Hepatocyte (in vitro differentiated cells): ENCODE results near the gene MAFB. TPM values are rescaled to one million over a fixed set of nuclear protein-coding genes. Genes with fewer than 3 reads are reported as not detected.
A peak's percentile ranks its signal among the peaks of the same experiment; 100 is the strongest.

Source experiments
- DNase-seq: peaks from one replicate; pipeline ENCODE4 v3.0.0-alpha.2; 2016; ENCODE audit warnings: low spot score
- H2AFZ ChIP-seq: fragments of 200-600 bp; sonication (generic); 2 replicates; pipeline ENCODE4 v1.6.0; 2016; ENCODE audit warnings: antibody characterized with exemption, mild to moderate bottlenecking
- H3K27ac ChIP-seq: fragments of 200-600 bp; sonication (generic); 2 replicates; pipeline ENCODE4 v1.5.1; 2016; ENCODE audit warnings: mild to moderate bottlenecking
- H3K27me3 ChIP-seq: fragments of 200-600 bp; sonication (generic); 2 replicates; pipeline ENCODE4 v1.6.1; 2016
- H3K36me3 ChIP-seq: fragments of 200-600 bp; sonication (generic); replicated peaks from 2 replicates; pipeline ENCODE4 v1.5.1; 2016; ENCODE audit warnings: low read depth; ENCODE audit not compliant: insufficient read depth
- H3K4me1 ChIP-seq: fragments of 200-600 bp; sonication (generic); 2 replicates; pipeline ENCODE4 v1.5.1; 2016; ENCODE audit warnings: mild to moderate bottlenecking, moderate library complexity; ENCODE audit not compliant: insufficient read depth
- H3K4me2 ChIP-seq: fragments of 200-600 bp; sonication (generic); 2 replicates; pipeline ENCODE4 v1.6.0; 2016
- H3K4me3 ChIP-seq: fragments of 200-600 bp; sonication (generic); 2 replicates; pipeline ENCODE4 v1.5.1; 2016; ENCODE audit warnings: mild to moderate bottlenecking
- H3K79me2 ChIP-seq: fragments of 200-600 bp; sonication (generic); 2 replicates; pipeline ENCODE4 v1.6.0; 2017; ENCODE audit warnings: mild to moderate bottlenecking
- H3K9me2 ChIP-seq: fragments of 200-600 bp; sonication (generic); replicated peaks from 2 replicates; pipeline ENCODE4 v1.6.0; 2017; ENCODE audit warnings: mild to moderate bottlenecking; ENCODE audit not compliant: insufficient read depth
- H3K9me3 ChIP-seq: fragments of 200-600 bp; sonication (generic); 2 replicates; pipeline ENCODE4 v1.5.1; 2016; ENCODE audit warnings: low read depth, mild to moderate bottlenecking
- H4K20me1 ChIP-seq: fragments of 200-600 bp; sonication (generic); 2 replicates; pipeline ENCODE4 v1.6.0; 2016; ENCODE audit warnings: mild to moderate bottlenecking; ENCODE audit not compliant: insufficient read depth, poor library complexity, severe bottlenecking
- EZH2 ChIP-seq: fragments of 200-600 bp; sonication (generic); IDR thresholded peaks from 2 replicates; pipeline ENCODE4 v1.6.1; 2016; ENCODE audit warnings: antibody characterized with exemption, mild to moderate bottlenecking, borderline replicate concordance
- EZH2phosphoT487 ChIP-seq: fragments of 200-600 bp; sonication (generic); IDR thresholded peaks from one replicate; pipeline ENCODE4 v1.6.1; 2018; ENCODE audit warnings: antibody characterized with exemption, mild to moderate bottlenecking, low read depth, moderate library complexity; ENCODE audit not compliant: unreplicated experiment, severe bottlenecking
- WGBS: methylation state at CpG from one replicate; pipeline ENCODE4 v1.1.6; 2016; ENCODE audit warnings: low lambda C conversion rate; ENCODE audit errors: missing lambda C conversion rate; 5-methylcytosine and 5-hydroxymethylcytosine counted together
- polyA plus RNA-seq: library from polyadenylated mRNA; unstranded; fragments of >200 nt; fragmentation: Nextera tagmentation; extraction: Ambion mirVana; gene quantifications from 2 replicates; pipeline ENCODE4 v1.2.1, GENCODE V29; 2016
- total RNA-seq: library from RNA; depleted of rRNA; stranded (reverse); fragments of >200 nt; gene quantifications from 2 replicates; pipeline ENCODE4 v1.2.3, GENCODE V29; 2014
- TF ChIP-seq, protein P1 (sequence below): fragments of 200-600 bp; sonication (generic); IDR thresholded peaks from 2 replicates; pipeline ENCODE4 v1.5.1; 2016; ENCODE audit warnings: antibody characterized with exemption, mild to moderate bottlenecking; ENCODE audit not compliant: poor library complexity

MAFB gene
- total and polyA plus RNA-seq, 2 experiments from 2014 or later, result 3.4 to 4.1 TPM

DNA sequence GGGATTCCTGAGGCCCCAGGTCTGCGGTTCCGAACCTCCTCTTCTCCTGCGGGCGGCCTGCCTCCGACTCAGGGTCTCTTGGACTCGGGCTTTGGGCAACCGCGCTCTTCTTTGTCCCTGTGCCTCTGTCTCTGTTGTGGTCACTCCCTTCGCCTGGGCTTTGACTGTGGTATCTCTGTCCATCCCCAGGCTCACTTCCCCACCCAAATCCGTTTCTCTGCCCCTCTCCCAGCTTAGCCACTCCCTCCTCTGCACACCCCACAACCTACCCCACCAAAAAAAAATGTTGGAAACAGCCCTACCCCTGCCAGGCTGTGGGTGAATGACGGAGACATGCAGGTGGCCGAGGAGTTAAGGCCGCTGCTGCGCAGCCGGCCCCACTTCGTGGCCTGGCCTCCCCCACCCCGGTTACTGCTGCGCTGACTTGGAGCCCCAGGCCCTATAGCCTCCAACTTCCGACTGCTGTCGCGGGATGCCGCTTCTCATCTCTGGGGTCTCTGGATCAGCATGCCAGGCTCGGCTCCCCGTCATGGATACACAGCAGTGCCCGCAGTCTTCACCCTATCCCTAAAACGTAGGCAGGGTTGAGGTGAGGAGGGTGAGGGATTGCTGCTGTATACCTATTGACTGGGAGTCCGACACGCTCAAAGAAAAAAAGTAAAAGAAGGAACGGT, 2.7 kb upstream of the MAFB start:
- TF ChIP-seq EZH2phosphoT487, result peak; percentile 14
- TF ChIP-seq, protein P1, sequence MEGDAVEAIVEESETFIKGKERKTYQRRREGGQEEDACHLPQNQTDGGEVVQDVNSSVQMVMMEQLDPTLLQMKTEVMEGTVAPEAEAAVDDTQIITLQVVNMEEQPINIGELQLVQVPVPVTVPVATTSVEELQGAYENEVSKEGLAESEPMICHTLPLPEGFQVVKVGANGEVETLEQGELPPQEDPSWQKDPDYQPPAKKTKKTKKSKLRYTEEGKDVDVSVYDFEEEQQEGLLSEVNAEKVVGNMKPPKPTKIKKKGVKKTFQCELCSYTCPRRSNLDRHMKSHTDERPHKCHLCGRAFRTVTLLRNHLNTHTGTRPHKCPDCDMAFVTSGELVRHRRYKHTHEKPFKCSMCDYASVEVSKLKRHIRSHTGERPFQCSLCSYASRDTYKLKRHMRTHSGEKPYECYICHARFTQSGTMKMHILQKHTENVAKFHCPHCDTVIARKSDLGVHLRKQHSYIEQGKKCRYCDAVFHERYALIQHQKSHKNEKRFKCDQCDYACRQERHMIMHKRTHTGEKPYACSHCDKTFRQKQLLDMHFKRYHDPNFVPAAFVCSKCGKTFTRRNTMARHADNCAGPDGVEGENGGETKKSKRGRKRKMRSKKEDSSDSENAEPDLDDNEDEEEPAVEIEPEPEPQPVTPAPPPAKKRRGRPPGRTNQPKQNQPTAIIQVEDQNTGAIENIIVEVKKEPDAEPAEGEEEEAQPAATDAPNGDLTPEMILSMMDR, result no peak
- TF ChIP-seq EZH2, result no peak
- DNase-seq, result no peak
- Histone ChIP-seq H3K79me2 (no peaks in the 10 kb centered on the region), H3K27me3 (peaks cover 71% of the 10 kb centered on the region), H3K27ac (no peak overlapping the region), H3K4me2 (no peak overlapping the region), H3K4me1 (peaks cover 16% of the 10 kb centered on the region), H4K20me1 (no peaks in the 10 kb centered on the region), H3K9me2 (no peaks in the 10 kb centered on the region), H3K4me3 (no peak overlapping the region), H3K9me3 (no peaks in the 10 kb centered on the region), H2AFZ (no peak overlapping the region), H3K36me3 (no peaks in the 10 kb centered on the region)
- 12% methylated on average over 28 of the region's 29 CpGs for WGBS

DNA sequence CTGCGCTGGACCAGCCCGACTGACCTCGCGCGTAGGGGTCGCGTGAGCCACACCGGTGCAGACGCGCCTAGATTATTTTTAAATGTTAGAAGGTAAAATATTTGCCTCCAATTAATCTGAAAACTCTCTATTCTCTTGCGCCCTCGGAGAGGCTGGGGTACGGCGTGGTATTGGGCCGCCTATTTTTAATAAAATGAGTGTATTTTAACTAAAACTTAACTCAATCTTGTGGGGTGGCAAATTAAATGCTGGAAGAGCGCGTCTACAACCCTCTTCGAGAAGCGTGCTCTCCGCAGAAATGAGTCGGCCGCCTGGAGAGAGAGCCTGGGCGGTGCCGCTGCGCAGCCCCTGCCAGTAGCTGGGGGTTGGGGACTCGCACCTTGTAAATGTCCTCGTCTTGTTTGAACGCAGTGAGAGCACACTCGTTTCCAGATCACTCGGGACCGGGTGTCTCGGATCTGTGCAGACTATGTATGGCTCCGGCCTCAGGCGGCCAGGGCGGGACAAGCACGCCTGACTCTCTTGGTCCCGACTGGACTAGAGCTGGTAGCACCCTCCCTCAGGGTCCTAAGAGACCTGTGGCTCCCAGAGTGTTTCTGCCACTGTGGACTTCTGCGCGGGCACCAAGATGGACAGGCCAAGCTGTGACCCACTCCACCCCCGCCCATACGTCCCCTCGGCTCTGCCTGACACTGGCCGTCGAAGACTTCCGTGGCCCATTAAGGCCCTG, 2.0 kb upstream of the MAFB start:
- Histone ChIP-seq H3K9me2 (no peaks in the 10 kb centered on the region), H3K4me1 (peaks cover 19% of the 10 kb centered on the region), H4K20me1 (peaks cover 3% of the 10 kb centered on the region), H3K27ac (no peak overlapping the region), H2AFZ (no peak overlapping the region), H3K79me2 (no peaks in the 10 kb centered on the region), H3K4me2 (peak overlapping the region; percentile 98), H3K4me3 (no peak overlapping the region), H3K27me3 (peaks cover 72% of the 10 kb centered on the region), H3K9me3 (no peaks in the 10 kb centered on the region), H3K36me3 (no peaks in the 10 kb centered on the region)
- no peak for DNase-seq
- TF ChIP-seq EZH2 (peak; percentile 81), EZH2phosphoT487 (no peak)
- TF ChIP-seq, protein P1, result no peak
- WGBS, result 7% methylated on average over 45 of the region's 45 CpGs

DNA sequence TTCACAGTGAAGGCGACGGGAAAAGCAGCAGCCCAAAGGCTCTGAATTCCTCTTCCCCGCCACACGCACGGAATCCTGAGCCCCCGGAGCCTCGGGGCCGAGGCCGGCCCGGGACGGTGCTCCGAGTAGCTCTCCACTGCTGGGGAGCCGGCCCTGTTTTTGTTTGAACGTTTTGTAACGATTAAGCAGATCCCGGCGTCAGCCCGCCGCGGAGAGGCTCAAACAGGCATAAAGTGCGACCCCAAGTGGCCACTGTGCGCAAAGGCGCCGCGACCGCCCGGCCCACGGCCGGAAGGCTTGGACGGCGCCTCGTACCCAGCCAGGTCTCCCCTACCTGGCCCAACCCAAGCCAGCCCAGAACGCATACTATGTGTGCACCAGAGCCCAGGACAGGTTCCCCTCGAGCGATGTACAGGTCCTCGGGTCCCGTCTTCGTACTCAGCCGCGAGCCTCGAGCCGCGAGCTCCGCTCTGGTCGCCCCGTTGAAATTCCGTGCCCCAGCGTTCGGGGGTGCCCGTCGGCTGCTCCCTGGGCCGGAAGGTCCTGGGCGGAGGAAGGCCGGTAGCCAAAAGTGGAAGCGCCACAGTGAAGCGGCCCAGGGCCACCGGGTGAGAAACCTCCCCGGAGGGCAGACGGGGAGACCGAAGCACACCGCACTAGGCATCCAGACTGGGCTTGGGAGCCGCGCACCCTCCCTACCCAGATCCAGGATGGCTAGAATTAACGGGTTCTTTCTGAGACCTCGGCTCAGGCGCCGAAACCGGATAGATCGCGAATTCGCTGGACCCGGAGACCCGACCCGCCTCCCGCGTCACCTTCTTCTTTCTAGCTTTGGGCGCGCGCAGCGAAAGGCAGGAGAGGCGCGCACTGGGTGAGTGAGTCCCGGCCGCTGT, 1.2 kb upstream of the MAFB start:
- no peaks in the 10 kb centered on the region for H3K9me3 ChIP-seq
- H3K36me3 ChIP-seq, result no peaks in the 10 kb centered on the region
- H2AFZ ChIP-seq, result peak overlapping the region; percentile 97
- peak overlapping the region; percentile 95 for H3K27ac ChIP-seq
- H3K4me1 ChIP-seq, result peaks cover 19% of the 10 kb centered on the region
- 2% methylated on average over 84 of the region's 84 CpGs for WGBS
- no peaks in the 10 kb centered on the region for H3K79me2 ChIP-seq
- peak; percentile 95 for DNase-seq
- H3K4me2 ChIP-seq, result peak overlapping the region; percentile 98
- H4K20me1 ChIP-seq, result peaks cover 3% of the 10 kb centered on the region
- peaks cover 72% of the 10 kb centered on the region for H3K27me3 ChIP-seq
- no peaks in the 10 kb centered on the region for H3K9me2 ChIP-seq
- TF ChIP-seq EZH2phosphoT487, result peak; percentile 21
- no peak for TF ChIP-seq EZH2
- TF ChIP-seq, protein P1, result peak; percentile 94
- peak overlapping the region; percentile 59 for H3K4me3 ChIP-seq
